Thoracic aorta (tissue), 2 donors: ENCODE results near the gene OR2D2. TPM values are rescaled to one million over a fixed set of nuclear protein-coding genes. Genes with fewer than 3 reads are reported as not detected.

Source experiments
- ATAC-seq: fragments of 150-250 bp; one replicate; pipeline ENCODE4 v1.8.0; 2017; ENCODE audit warnings: low read depth; ENCODE audit not compliant: insufficient number of reproducible peaks, low FRiP score
- DNase-seq: peaks from one replicate; pipeline ENCODE4 v3.0.0-alpha.2; 2020; ENCODE audit warnings: low spot score
- H3K27ac ChIP-seq, 2 donors: fragments of 200-600 bp; sonication (generic); 1 replicate in 1 of 2; 2 replicates in 1 of 2; pipeline ENCODE4 v1.5.1; 2016; ENCODE audit warnings: mild to moderate bottlenecking in 2 of 2, moderate library complexity in 2 of 2
- H3K27me3 ChIP-seq: fragments of 200-600 bp; sonication (generic); replicated peaks from 2 replicates; pipeline ENCODE4 v1.6.0; 2016; ENCODE audit warnings: mild to moderate bottlenecking; ENCODE audit not compliant: insufficient read depth
- H3K36me3 ChIP-seq: fragments of 200-600 bp; sonication (generic); one replicate; pipeline ENCODE4 v1.5.1; 2016
- H3K4me1 ChIP-seq, 2 donors: fragments of 200-600 bp; sonication (generic); 1 replicate in 1 of 2; 2 replicates in 1 of 2; pipeline versions ENCODE4 v1.5.1 to v1.6.0; 2016; ENCODE audit warnings: low read depth in 2 of 2, mild to moderate bottlenecking in 1 of 2; ENCODE audit not compliant: control insufficient read depth in 1 of 2
- H3K4me3 ChIP-seq: fragments of 200-600 bp; sonication (generic); 2 replicates; pipeline ENCODE4 v1.5.1; 2016; ENCODE audit warnings: mild to moderate bottlenecking
- H3K9me3 ChIP-seq: fragments of 200-600 bp; sonication (generic); 2 replicates; pipeline ENCODE4 v1.5.1; 2016
- CTCF ChIP-seq: fragments of 200-600 bp; sonication (generic); IDR thresholded peaks from one replicate; pipeline ENCODE4 v1.5.1; 2019; ENCODE audit warnings: antibody characterized with exemption
- total RNA-seq, 2 donors: library from RNA; depleted of rRNA; stranded (reverse); fragments of >200 nt; gene quantifications; one replicate each; pipeline versions ENCODE4 v1.1.0 to v1.2.3, GENCODE V29; 2016

The OR2D2 gene
- total RNA-seq, 2 donors from 2014 or later, result 1.3 TPM; not detected in 1

GRCh38 chr11:6876914-6877313 lies 15.4 kb downstream of the OR2D2 start:
- DNase-seq, result no peak
- Histone ChIP-seq H3K27me3 (no peaks in the 10 kb centered on the region), H3K9me3 (no peaks in the 10 kb centered on the region), H3K4me1 (no peaks in the 10 kb centered on the region), H3K36me3 (no peaks in the 10 kb centered on the region), H3K27ac (no peak overlapping the region), H3K4me3 (no peak overlapping the region)
- no peak for TF ChIP-seq CTCF
- ATAC-seq, result no peak

- no peak for TF ChIP-seq CTCF
- ATAC-seq (no peak), DNase-seq (no peak)
- Histone ChIP-seq H3K36me3 (no peaks in the 10 kb centered on the region), H3K9me3 (no peaks in the 10 kb centered on the region), H3K4me1 (no peaks in the 10 kb centered on the region), H3K4me3 (no peak within 1 kb of the TSS), H3K27me3 (no peaks in the 10 kb centered on the region), H3K27ac (no peak within 1 kb of the TSS)
Measured at GRCh38 chr11:6876325-6876724, 16.0 kb downstream of the OR2D2 start, which contains the start of gene OR10A4. OR10A4 (plus strand) TSS chr11:6876625; CDS start chr11:6876648, 23 bp downstream.

- no peak for TF ChIP-seq CTCF
- no peak for ATAC-seq
- Histone ChIP-seq H3K4me1 (no peaks in the 10 kb centered on the region), H3K9me3 (no peaks in the 10 kb centered on the region), H3K4me3 (no peak overlapping the region), H3K36me3 (no peaks in the 10 kb centered on the region), H3K27ac (no peak overlapping the region), H3K27me3 (no peaks in the 10 kb centered on the region)
- DNase-seq, result no peak
Measured at GRCh38 chr11:6875761-6876160, 16.5 kb downstream of the OR2D2 start.

- no peak for DNase-seq
- no peak overlapping the region for H3K27ac ChIP-seq
Measured at GRCh38 chr11:6871278-6871677, 21.0 kb downstream of the OR2D2 start.

GRCh38 chr11:6864438-6864837 lies 27.9 kb downstream of the OR2D2 start:
- no peak for TF ChIP-seq CTCF
- Histone ChIP-seq H3K27me3 (no peaks in the 10 kb centered on the region), H3K36me3 (no peaks in the 10 kb centered on the region), H3K9me3 (no peaks in the 10 kb centered on the region), H3K4me1 (no peaks in the 10 kb centered on the region), H3K4me3 (no peak overlapping the region), H3K27ac (no peak overlapping the region)
- no peak for ATAC-seq
- DNase-seq, result no peak

More at GRCh38 chr11:6871278-6871677, 21.0 kb downstream of the OR2D2 start:
- Histone ChIP-seq H3K9me3 (no peaks in the 10 kb centered on the region), H3K4me1 (no peaks in the 10 kb centered on the region), H3K4me3 (no peak overlapping the region), H3K36me3 (no peaks in the 10 kb centered on the region), H3K27me3 (no peaks in the 10 kb centered on the region)
- no peak for TF ChIP-seq CTCF
- no peak for ATAC-seq
